ENCODE data around the gene CCDC192.

DNA sequence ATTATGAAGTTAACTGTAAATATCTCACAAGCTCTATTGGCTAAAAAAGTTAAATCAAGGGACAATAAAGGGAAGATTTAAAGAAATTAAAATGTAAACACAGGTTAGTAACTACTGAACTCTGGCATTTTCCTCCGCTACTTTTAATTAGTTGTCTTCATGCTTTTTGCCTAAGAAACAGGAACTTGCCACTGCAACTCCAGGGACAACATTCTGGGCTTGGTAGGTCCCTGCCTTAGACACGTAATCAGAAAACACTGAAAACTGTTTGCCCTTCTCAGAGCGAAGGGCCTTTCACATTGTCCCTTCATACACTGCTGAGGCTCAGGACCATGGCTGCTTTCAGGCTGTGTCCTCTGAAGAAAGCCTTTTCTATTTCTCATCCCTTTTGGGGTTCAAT, 118.7 kb downstream of the CCDC192 start:
- TF ChIP-seq, protein P1, sequence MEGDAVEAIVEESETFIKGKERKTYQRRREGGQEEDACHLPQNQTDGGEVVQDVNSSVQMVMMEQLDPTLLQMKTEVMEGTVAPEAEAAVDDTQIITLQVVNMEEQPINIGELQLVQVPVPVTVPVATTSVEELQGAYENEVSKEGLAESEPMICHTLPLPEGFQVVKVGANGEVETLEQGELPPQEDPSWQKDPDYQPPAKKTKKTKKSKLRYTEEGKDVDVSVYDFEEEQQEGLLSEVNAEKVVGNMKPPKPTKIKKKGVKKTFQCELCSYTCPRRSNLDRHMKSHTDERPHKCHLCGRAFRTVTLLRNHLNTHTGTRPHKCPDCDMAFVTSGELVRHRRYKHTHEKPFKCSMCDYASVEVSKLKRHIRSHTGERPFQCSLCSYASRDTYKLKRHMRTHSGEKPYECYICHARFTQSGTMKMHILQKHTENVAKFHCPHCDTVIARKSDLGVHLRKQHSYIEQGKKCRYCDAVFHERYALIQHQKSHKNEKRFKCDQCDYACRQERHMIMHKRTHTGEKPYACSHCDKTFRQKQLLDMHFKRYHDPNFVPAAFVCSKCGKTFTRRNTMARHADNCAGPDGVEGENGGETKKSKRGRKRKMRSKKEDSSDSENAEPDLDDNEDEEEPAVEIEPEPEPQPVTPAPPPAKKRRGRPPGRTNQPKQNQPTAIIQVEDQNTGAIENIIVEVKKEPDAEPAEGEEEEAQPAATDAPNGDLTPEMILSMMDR (conservative IDR thresholded peaks at IDR 0.05; ENCODE audit: low read depth, low read length), result no peak
- TF ChIP-seq EZH2 (IDR thresholded peaks at IDR 0.05; ENCODE audit: borderline replicate concordance, low read depth, low read length, poor library complexity, severe bottlenecking), result no peak
